GM12878 (cell line): Measurements from ENCODE around the gene PRM2. TPM values are rescaled to one million over a fixed set of nuclear protein-coding genes. Genes with fewer than 3 reads are reported as not detected.

ENCODE experiments used
- ATAC-seq: fragments of 200-7000 bp; cut with Tn5 transposase; 3 replicates; pipeline ENCODE4 v1.9.1; 2020; ENCODE audit warnings: mild to moderate bottlenecking, moderate library complexity
- BruUV-seq: library from RNA; stranded (reverse); fragments of 400-500 nt; replicated peaks from 2 replicates; lab custom pipeline; 2021; lab: Mats Ljungman, UMichigan
- CTCF ChIA-PET: fragments of 300-600 bp; sonication (Branson Sonifier 250); formaldehyde crosslinking; extraction: SDS; loops from one replicate; lab custom pipeline; 2021; ENCODE audit warnings: inconsistent platforms; lab: Yijun Ruan, JAX
- POLR2A ChIA-PET: fragments of 350-600 bp; formaldehyde crosslinking; extraction: SDS; loops from one replicate; lab custom pipeline; 2021; ENCODE audit warnings: inconsistent platforms; lab: Charles Lee
- RAD21 ChIA-PET: fragments of 300-600 bp; sonication (Branson Sonifier 250); formaldehyde crosslinking; loops from one replicate; lab custom pipeline; 2023; ENCODE audit warnings: antibody characterized with exemption; ENCODE audit not compliant: unreplicated experiment; lab: Charles Lee
- SMC1A ChIA-PET: fragments of 300-600 bp; sonication (Branson Sonifier 250); formaldehyde crosslinking; loops from one replicate; lab custom pipeline; 2023; ENCODE audit not compliant: unreplicated experiment, uncharacterized antibody; lab: Charles Lee
- DNase-seq: peaks from one replicate; pipeline ENCODE4 v3.0.0-alpha.2; 2011; ENCODE audit warnings: low read depth, low spot score
- FAIRE-seq: peaks from 3 replicates; lab custom pipeline; 2011; peaks lifted over from hg19 to GRCh38; lab: Jason Lieb, UNC
- H2AFZ ChIP-seq: 2 replicates; pipeline ENCODE4 v1.6.0; 2011; ENCODE audit warnings: low read depth, low read length, control low read depth; ENCODE audit not compliant: control insufficient read depth
- H3K27ac ChIP-seq: 2 replicates; pipeline ENCODE4 v1.5.1; 2011; ENCODE audit warnings: control low read depth; ENCODE audit not compliant: control insufficient read depth, insufficient read depth
- H3K27me3 ChIP-seq, 2 experiments: replicated peaks in 1 of 2; 2 replicates each; pipeline versions ENCODE4 v1.6.0 to v1.6.1; 2011; ENCODE audit warnings: low read length in 1 of 2; ENCODE audit not compliant: control insufficient read depth in 2 of 2, insufficient read depth in 2 of 2
- H3K36me3 ChIP-seq, 2 experiments: 2 replicates each; pipeline ENCODE4 v1.5.1; 2011; ENCODE audit warnings: low read length in 1 of 2; ENCODE audit not compliant: control insufficient read depth in 2 of 2, insufficient read depth in 2 of 2
- H3K4me1 ChIP-seq: 2 replicates; pipeline ENCODE4 v1.6.1; 2011; ENCODE audit warnings: mild to moderate bottlenecking, low read length, moderate library complexity, mixed read lengths; ENCODE audit not compliant: control insufficient read depth, insufficient read depth
- H3K4me2 ChIP-seq: 2 replicates; pipeline ENCODE4 v1.6.0; 2011; ENCODE audit warnings: control low read depth; ENCODE audit not compliant: control insufficient read depth, insufficient read depth
- H3K4me3 ChIP-seq: fragments of 200-600 bp; sonication (generic); 2 replicates; pipeline ENCODE4 v1.5.1; 2016
- H3K79me2 ChIP-seq: 2 replicates; pipeline ENCODE4 v1.6.0; 2011; ENCODE audit warnings: low read length; ENCODE audit not compliant: control insufficient read depth, insufficient read depth
- H3K9ac ChIP-seq: 2 replicates; pipeline ENCODE4 v1.8.0; 2011; ENCODE audit warnings: low read length, control low read depth, mixed read lengths; ENCODE audit not compliant: control insufficient read depth, insufficient read depth
- H3K9me3 ChIP-seq: replicated peaks from 3 replicates; pipeline ENCODE4 v1.5.1; 2011; ENCODE audit warnings: mild to moderate bottlenecking, low read length; ENCODE audit not compliant: control insufficient read depth, insufficient read depth
- H4K20me1 ChIP-seq: 2 replicates; pipeline ENCODE4 v1.6.0; 2011; ENCODE audit not compliant: control insufficient read depth, insufficient read depth
- ASH2L ChIP-seq: fragments of 300-600, 200-600 bp; sonication (generic); IDR thresholded peaks from 2 replicates; pipeline ENCODE4 v1.6.1; 2017; ENCODE audit warnings: low read depth, mild to moderate bottlenecking, borderline replicate concordance
- CEBPB ChIP-seq, 2 experiments: fragments of 150-350 bp in 1 of 2; IDR thresholded peaks; 2 replicates each; pipeline ENCODE4 v1.6.1; 2012 to 2014; ENCODE audit warnings: low read depth in 2 of 2, low read length in 2 of 2, borderline replicate concordance in 1 of 2, inconsistent platforms in 1 of 2
- CHD4 ChIP-seq: fragments of 200-600 bp; sonication (generic); IDR thresholded peaks from 2 replicates; pipeline ENCODE4 v1.6.1; 2016; ENCODE audit warnings: mild to moderate bottlenecking
- RUNX3 ChIP-seq: IDR thresholded peaks from 2 replicates; pipeline ENCODE4 v1.6.1; 2012; ENCODE audit warnings: low read length, inconsistent platforms
- SRF ChIP-seq, 2 experiments: IDR thresholded peaks; 2 replicates each; pipeline ENCODE4 v1.6.1; 2011; ENCODE audit warnings: low read depth in 2 of 2, low read length in 2 of 2, mild to moderate bottlenecking in 1 of 2, moderate library complexity in 1 of 2
- STAT3 ChIP-seq: IDR thresholded peaks from 2 replicates; pipeline ENCODE4 v1.6.1; 2011; ENCODE audit warnings: low read depth, low read length, improper control_type of control experiment
- WGBS: methylation state at CpG from one replicate; pipeline ENCODE4 v1.1.6; 2016; ENCODE audit warnings: low lambda C conversion rate; ENCODE audit not compliant: insufficient replicate concordance, insufficient coverage; ENCODE audit errors: missing lambda C conversion rate; 5-methylcytosine and 5-hydroxymethylcytosine counted together
- in situ Hi-C: fragments of 300-500 bp; cut with MboI; formaldehyde crosslinking; loops from 9 replicates; pipeline ENCODE4 v1.14.3; 2018; ENCODE audit warnings: mixed read lengths
- intact Hi-C: fragments of 100-400 bp; cut with micrococcal nuclease; formaldehyde crosslinking; loops from one replicate; pipeline ENCODE4 v1.14.2; 2022; ENCODE audit not compliant: unreplicated experiment
- polyA plus RNA-seq, 11 experiments: library from polyadenylated mRNA; depleted of rRNA in 4 of 11; unstranded in 6 of 11; stranded (reverse) in 5 of 11; fragments of >200 nt; fragmentation: Nextera tagmentation in 4 of 11; fragmentation: Illumina TruSeq in 1 of 11; extraction: Ambion mirVana in 4 of 11; extraction: Trizol in 1 of 11; gene quantifications; 1 replicate in 1 of 11; 2 replicates in 10 of 11; pipeline versions ENCODE4 v1.2.1 to v1.2.3, GENCODE V29; 2011 to 2016; ENCODE audit warnings: inconsistent platforms in 2 of 11, missing spikeins in 2 of 11, low read depth in 1 of 11
- total RNA-seq, 4 experiments: library from RNA; depleted of rRNA in 3 of 4; stranded (reverse); fragments of >200 nt in 3 of 4; fragmentation: Illumina TruSeq in 1 of 4; extraction: Trizol in 1 of 4; gene quantifications; 2 replicates each; pipeline versions ENCODE4 v1.2.1 to v1.2.3, GENCODE V29; 2013 to 2021

Gene PRM2
- total and polyA plus RNA-seq, 10 of the 15 experiments (the other 5 are each of a cell fraction or from before 2014, with no cell fraction given), result not detected

DNA sequence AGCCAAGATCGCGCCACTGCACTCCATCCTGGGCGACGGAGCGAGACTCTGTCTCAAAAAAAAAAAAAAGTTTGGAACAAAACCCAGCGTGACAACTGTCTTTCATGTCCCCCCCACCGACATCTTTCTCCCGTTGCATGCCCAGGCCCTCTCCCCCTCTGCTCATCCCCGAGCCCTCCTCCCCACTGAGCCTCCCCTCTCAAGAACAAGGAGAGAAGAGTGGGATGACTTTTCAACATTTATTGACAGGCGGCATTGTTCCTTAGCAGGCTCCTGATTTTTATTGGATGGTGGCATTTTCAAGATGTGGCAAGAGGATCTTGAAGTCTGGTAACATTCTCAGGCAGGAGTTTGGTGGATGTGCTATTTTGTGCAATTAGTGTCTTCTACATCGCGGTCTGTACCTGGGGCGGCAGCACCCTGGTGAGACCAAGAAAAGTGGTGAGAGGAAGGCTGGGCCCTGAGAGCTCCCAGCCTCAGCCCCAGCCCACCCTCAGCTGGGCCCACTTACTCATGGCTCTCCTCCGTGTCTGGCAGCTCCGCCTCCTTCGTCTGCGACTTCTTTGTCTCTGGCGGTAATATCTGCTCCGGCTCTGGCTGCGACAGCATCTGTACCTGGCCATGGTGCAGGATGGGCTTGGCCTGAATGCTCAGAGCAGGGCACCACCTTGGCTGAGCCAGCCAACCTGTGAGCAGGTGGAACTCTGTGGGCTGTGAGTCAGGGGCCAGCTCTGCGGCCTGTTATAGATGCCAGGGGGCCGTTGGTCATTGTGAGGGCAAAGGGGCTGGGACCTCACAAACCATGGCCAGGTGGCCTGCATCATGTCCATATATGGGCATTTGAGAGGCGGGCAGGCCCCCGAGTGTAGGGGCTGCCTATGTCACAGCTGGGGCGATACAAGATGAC, 4.6 kb upstream of the PRM2 start, which contains the start of gene PRM1:
PRM1 (minus strand) TSS at position 715 of the 907 bp plus-strand sequence; CDS start at position 623, 92 bp downstream.
- ChIA-PET POLR2A (no interaction called here), CTCF (no interaction called here)

More for the DNA sequence above, 4.6 kb upstream of the PRM2 start, which contains the start of gene PRM1:
- RAD21 ChIA-PET, result no interaction called here
- Histone ChIP-seq H3K79me2 (no peaks in the 10 kb centered on the region), H3K4me1 (peaks cover 6% of the 10 kb centered on the region), H2AFZ (no peak within 1 kb of the TSS), H3K27ac (no peak within 1 kb of the TSS), H3K9ac (no peak within 1 kb of the TSS), H4K20me1 (no peaks in the 10 kb centered on the region), H3K4me2 (no peak within 1 kb of the TSS), H3K36me3 (no peaks in the 10 kb centered on the region), H3K9me3 (no peaks in the 10 kb centered on the region), H3K4me3 (no peak within 1 kb of the TSS), H3K27me3 (no peaks in the 10 kb centered on the region)
- ATAC-seq (no peak), FAIRE-seq (no peak), DNase-seq (no peak)
- SMC1A ChIA-PET, result no interaction called here
- TF ChIP-seq CEBPB (IDR thresholded peaks at IDR 0.05; ENCODE audit: borderline replicate concordance in 1 of 2, low read depth in 2 of 2, low read length in 2 of 2), result no peak
- no peak for TF ChIP-seq ASH2L
- no peak for TF ChIP-seq RUNX3
- no peak for TF ChIP-seq STAT3
- TF ChIP-seq SRF (IDR thresholded peaks at IDR 0.05; ENCODE audit: low read depth in 2 of 2, low read length in 2 of 2), result peak; percentile 59 to 77
- TF ChIP-seq CHD4, result no peak
- intact Hi-C loops (no loop called here), in situ Hi-C loops (no loop called here)
- BruUV-seq, result no TSS peak
- WGBS, result 78% methylated on average over 19 of the region's 25 CpGs
